ENCODE data around the gene SMAD5.

SMAD5 gene

DNA sequence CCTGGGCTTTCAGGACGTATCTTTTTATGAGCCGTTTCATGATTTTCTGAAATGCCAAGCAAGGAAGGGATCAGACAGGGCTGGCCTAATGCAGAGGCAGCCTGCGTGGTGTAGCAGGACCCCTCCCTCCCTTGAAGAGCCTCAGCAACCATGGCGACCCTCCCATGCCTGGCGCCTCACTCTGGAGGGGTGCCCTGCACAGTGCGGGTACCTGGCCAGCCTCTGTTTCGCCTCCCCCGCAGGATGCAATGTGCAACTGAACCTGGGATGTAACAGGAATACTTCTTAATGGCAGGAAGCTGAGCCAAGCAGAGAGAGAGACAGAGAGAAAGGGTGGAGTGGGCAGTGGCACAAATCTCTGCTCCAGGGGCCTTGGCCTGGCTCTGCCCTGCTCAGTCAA is 83.6 kb downstream of the SMAD5 start:
- DNase-seq (ENCODE audit: low spot score in 2 of 2) (no peak), ATAC-seq (ENCODE audit: low read depth) (no peak)
- peaks cover 13% of the 10 kb centered on the region for H3K27me3 Mint-ChIP-seq
- H3K36me3 Mint-ChIP-seq, result no peaks in the 10 kb centered on the region
- no peak overlapping the region for H3K27ac Mint-ChIP-seq
- peaks cover 6% of the 10 kb centered on the region for H3K9me3 Mint-ChIP-seq
- H3K4me1 Mint-ChIP-seq, result no peaks in the 10 kb centered on the region
- H3K4me3 Mint-ChIP-seq, result no peak overlapping the region

DNA sequence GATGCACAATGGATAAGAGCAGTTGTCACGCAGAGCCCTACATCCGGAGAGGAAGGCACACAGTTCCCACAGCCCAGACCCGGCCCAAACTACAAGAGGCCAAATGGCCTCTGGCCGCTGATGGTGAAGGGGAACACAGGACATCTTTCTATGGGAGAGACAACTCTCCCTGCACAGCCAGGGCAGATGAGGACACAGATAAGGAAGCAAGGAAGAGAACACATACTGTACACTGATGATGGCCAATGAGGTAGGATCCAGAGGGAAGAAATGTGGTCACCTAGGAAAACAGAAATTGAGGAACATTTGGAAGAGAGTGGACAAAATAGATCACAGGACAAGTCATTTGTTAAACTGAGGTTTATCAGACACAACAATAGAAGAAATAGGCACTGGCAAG is 88.7 kb downstream of the SMAD5 start:
- no peak overlapping the region for H3K4me3 Mint-ChIP-seq
- H3K27ac Mint-ChIP-seq, result no peak overlapping the region
- no peaks in the 10 kb centered on the region for H3K4me1 Mint-ChIP-seq
- no peak for ATAC-seq (ENCODE audit: low read depth)
- peaks cover 8% of the 10 kb centered on the region for H3K27me3 Mint-ChIP-seq
- H3K36me3 Mint-ChIP-seq, result no peaks in the 10 kb centered on the region
- H3K9me3 Mint-ChIP-seq, result peaks cover 9% of the 10 kb centered on the region
- no peak for DNase-seq (ENCODE audit: low spot score in 2 of 2)

DNA sequence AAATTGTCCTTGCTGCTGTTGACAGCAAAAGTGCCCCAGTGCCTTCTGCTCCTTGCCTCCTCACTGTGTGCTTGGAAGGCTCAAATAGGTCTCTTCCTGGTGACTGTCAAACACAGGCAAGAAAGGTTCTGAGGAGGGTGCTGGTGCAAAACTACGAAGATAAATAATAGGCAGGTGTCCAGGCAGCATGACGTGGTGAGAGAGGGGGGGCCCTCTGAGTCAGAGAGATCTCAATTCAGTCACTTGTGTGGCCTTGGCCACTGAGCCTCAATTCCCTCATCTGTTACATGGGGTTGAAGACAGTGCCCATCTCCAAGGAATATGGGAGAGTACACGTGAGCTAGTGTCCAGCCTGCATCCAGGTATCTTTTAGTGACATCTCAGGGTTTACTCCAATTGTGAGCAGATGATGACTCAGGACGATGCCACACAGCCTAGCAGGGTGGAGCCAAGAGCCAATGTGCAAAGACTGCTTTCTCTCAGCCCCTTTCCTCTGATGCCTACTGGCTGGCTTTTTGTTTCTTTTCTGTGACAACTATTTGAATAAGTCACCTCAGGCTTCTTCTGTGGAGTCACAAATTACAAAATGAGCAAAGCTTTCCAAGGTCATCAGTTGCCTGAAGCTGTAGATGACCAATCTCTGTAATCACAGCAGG is 90.1 kb downstream of the SMAD5 start:
- no peak overlapping the region for H3K27ac Mint-ChIP-seq
- peaks cover 9% of the 10 kb centered on the region for H3K9me3 Mint-ChIP-seq
- peaks cover 8% of the 10 kb centered on the region for H3K27me3 Mint-ChIP-seq
- DNase-seq (ENCODE audit: low spot score in 2 of 2), result no peak
- ATAC-seq (ENCODE audit: low read depth), result no peak
- H3K4me3 Mint-ChIP-seq, result no peak overlapping the region
- H3K4me1 Mint-ChIP-seq, result no peaks in the 10 kb centered on the region
- no peaks in the 10 kb centered on the region for H3K36me3 Mint-ChIP-seq

DNA sequence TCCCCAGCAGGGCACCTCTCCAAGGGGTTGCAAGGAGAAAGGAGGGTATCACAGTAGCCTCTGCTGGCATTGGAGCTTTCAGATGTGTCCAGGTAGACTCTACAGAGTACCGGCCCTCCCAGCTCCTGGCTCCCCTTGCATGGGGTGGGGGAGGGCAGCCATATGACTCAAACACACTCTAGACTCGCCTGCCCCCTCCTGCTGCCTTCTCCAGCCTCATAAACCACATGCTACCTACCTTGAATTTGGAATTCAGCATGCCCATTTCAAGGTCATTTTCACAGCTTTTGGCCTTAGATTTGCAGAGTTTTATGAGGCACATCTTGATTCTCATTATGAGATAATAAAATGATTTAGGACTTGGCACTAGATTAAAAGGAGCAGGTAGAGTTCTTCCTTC is 93.2 kb downstream of the SMAD5 start:
- H3K4me1 Mint-ChIP-seq, result no peaks in the 10 kb centered on the region
- no peak overlapping the region for H3K27ac Mint-ChIP-seq
- H3K36me3 Mint-ChIP-seq, result no peaks in the 10 kb centered on the region
- H3K9me3 Mint-ChIP-seq, result peaks cover 6% of the 10 kb centered on the region
- peaks cover 11% of the 10 kb centered on the region for H3K27me3 Mint-ChIP-seq
- ATAC-seq (ENCODE audit: low read depth), result no peak
- no peak for DNase-seq (ENCODE audit: low spot score in 2 of 2)
- H3K4me3 Mint-ChIP-seq, result no peak overlapping the region

DNA sequence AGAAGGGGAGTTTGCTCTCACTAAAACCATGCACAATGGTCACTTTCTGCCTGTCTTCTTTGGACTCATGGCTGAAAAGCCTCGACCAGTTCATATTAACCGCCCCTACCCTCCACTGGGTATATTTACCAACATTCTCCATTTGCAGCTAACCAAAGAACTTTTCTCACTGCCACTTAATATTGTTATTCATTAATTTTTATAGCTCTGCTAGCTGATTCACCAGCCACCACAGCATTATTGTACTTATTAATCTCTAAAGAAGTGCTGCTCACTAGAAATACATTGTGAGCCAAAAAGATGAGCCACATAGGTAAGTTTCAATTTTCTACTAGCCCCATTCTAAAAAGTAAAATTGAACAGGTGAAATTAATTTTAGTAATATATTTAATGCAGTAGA is 93.8 kb downstream of the SMAD5 start:
- Mint-ChIP-seq H3K4me3 (no peak overlapping the region), H3K36me3 (no peaks in the 10 kb centered on the region), H3K4me1 (no peaks in the 10 kb centered on the region), H3K9me3 (peaks cover under 1% of the 10 kb centered on the region), H3K27me3 (peaks cover 8% of the 10 kb centered on the region), H3K27ac (no peak overlapping the region)
- DNase-seq (ENCODE audit: low spot score in 2 of 2), result no peak
- ATAC-seq (ENCODE audit: low read depth), result no peak

DNA sequence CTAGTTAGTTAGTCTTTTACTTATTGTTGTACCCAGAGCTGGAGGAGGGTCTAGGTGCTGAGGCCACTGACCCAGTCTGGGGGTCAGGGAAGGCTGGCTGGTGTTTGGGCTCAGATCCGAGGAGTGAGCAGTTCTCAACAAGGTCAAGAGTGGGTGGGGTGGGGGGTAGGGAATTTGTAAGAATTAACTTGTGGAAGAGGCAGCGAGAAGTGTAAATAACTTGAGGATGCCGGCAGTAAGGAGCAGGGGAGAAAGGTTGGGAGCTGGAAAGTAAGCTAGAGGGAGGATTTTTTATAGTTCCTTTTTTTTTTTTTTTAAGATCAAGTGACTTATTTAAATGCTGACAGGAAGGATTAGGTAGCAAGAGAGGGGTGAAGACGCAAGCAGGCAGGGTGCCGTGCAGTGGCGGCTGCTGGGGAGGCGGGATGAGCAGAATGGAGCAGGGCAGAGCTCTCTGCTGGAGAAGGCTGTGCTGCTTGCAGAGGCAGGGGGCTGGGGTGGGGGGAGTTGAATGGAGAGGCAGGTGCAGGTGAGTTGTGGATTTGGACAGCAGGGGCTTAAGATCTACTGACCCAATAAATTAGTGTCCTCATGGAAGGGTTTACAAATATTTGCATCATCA is 95.6 kb downstream of the SMAD5 start:
- ATAC-seq (ENCODE audit: low read depth), result no peak
- H3K9me3 Mint-ChIP-seq, result no peaks in the 10 kb centered on the region
- H3K36me3 Mint-ChIP-seq, result no peaks in the 10 kb centered on the region

DNA sequence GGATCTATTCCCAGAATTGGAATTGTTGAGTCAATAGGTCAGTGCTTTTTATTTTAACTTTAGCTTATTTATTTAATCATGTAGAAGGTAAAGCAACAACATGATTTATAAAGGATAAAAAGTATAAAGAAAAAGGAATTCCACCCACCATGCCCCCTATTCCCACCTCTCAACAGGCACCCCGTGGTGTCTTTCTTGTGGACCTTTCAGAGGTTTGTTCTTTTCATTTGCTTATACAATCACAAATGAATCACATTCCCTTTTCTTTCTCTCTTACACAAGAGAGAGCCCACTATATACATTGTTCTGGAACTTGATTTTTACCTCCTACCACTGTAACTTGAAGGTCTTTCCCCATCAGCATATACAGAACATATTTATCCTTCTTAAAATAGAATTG is 97.5 kb downstream of the SMAD5 start:
- Mint-ChIP-seq H3K4me1 (no peaks in the 10 kb centered on the region), H3K4me3 (no peak overlapping the region), H3K36me3 (no peaks in the 10 kb centered on the region), H3K27me3 (peaks cover 3% of the 10 kb centered on the region), H3K9me3 (no peaks in the 10 kb centered on the region), H3K27ac (no peak overlapping the region)
- DNase-seq (ENCODE audit: low spot score in 2 of 2), result no peak
- ATAC-seq (ENCODE audit: low read depth), result no peak

More for the DNA sequence above, 95.6 kb downstream of the SMAD5 start:
- no peak overlapping the region for H3K27ac Mint-ChIP-seq
- H3K4me1 Mint-ChIP-seq, result no peaks in the 10 kb centered on the region
- H3K27me3 Mint-ChIP-seq, result peaks cover 6% of the 10 kb centered on the region
- H3K4me3 Mint-ChIP-seq, result no peak overlapping the region
- no peak for DNase-seq (ENCODE audit: low spot score in 2 of 2)

DNA sequence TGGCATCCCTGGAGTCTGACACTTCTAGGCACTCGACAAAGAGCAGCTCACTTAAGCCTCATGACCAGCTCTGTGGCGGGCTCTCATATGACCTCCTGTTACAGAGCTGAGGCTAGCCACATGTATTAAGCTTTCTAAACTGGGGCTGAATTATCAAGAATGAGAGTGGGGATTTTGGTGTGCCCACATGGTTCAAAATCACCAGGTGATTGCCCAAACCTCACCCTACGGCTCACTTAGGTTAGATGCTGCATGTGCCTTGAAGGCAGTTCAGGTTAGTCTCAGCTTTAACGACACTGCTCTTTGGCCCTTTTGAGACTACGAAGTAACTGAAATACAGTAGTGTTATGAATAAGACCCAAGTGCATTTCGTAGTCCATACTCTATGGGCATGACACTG is 99.7 kb downstream of the SMAD5 start:
- Mint-ChIP-seq H3K9me3 (no peaks in the 10 kb centered on the region), H3K27ac (no peak overlapping the region), H3K4me1 (no peaks in the 10 kb centered on the region), H3K4me3 (no peak overlapping the region), H3K27me3 (peaks cover 3% of the 10 kb centered on the region), H3K36me3 (no peaks in the 10 kb centered on the region)
- no peak for DNase-seq (ENCODE audit: low spot score in 2 of 2)
- ATAC-seq (ENCODE audit: low read depth), result no peak
